ENCODE data around the gene SLC25A23. TPM values are rescaled to one million over a fixed set of nuclear protein-coding genes. Genes with fewer than 3 reads are reported as not detected.

The SLC25A23 gene
- total and polyA plus RNA-seq, 10 donors = 7.5 to 39.6 (median 18.5) TPM

- intact Hi-C loops (cut with DNase I; ENCODE audit: low total_unique reads) = no loop called here
- WGBS, 5 donors = 82 to 92% (median 84%) methylated on average over 10 to 13 of the region's 13 CpGs
- no peaks in the 10 kb centered on the region for H3K4me1 ChIP-seq
- TF ChIP-seq CTCF (IDR thresholded peaks at IDR 0.05 in 8 of 11, conservative IDR thresholded peaks at IDR 0.05 in 3 of 11) = no peak
- TF ChIP-seq POLR2A (IDR thresholded peaks at IDR 0.05) = no peak
- no peak for TF ChIP-seq POLR2AphosphoS5 (IDR thresholded peaks at IDR 0.05)
- H3K9me3 ChIP-seq = peaks cover 0 to 12% (median 0%) of the 10 kb centered on the region in 8 donors
- no peaks in the 10 kb centered on the region for H3K27me3 ChIP-seq (replicated peaks in 1 of 7)
- H3K4me3 ChIP-seq = no peak overlapping the region
- no peak overlapping the region for H3K27ac ChIP-seq
- DNase-seq = no peak
- peaks cover 0 to 17% (median 0%) of the 10 kb centered on the region in 6 donors for H3K36me3 ChIP-seq
Observed at GRCh38 chr19:6442087-6442688, 17.4 kb downstream of the SLC25A23 start.

GRCh38 chr19:6440905-6441304 is 18.7 kb downstream of the SLC25A23 start:
- 84 to 92% (median 89%) methylated on average over 3 of the region's 3 CpGs for WGBS, 5 donors
- H3K27me3 ChIP-seq (replicated peaks in 1 of 7) = no peaks in the 10 kb centered on the region
- no peak overlapping the region for H3K27ac ChIP-seq
- intact Hi-C loops (cut with DNase I; ENCODE audit: low total_unique reads) = no loop called here
- H3K9me3 ChIP-seq = peaks cover 0 to 5% (median 0%) of the 10 kb centered on the region in 8 donors
- peaks cover 0 to 6% (median 0%) of the 10 kb centered on the region in 6 donors for H3K36me3 ChIP-seq
- no peaks in the 10 kb centered on the region for H3K4me1 ChIP-seq
- DNase-seq = no peak
- TF ChIP-seq POLR2AphosphoS5 (IDR thresholded peaks at IDR 0.05) = no peak
- no peak for TF ChIP-seq POLR2A (IDR thresholded peaks at IDR 0.05)
- no peak for TF ChIP-seq CTCF (IDR thresholded peaks at IDR 0.05 in 8 of 11, conservative IDR thresholded peaks at IDR 0.05 in 3 of 11)
- H3K4me3 ChIP-seq = no peak overlapping the region

- no peak for TF ChIP-seq POLR2AphosphoS5 (IDR thresholded peaks at IDR 0.05)
- no peak for TF ChIP-seq CTCF (IDR thresholded peaks at IDR 0.05 in 8 of 11, conservative IDR thresholded peaks at IDR 0.05 in 3 of 11)
- no peak for TF ChIP-seq POLR2A (IDR thresholded peaks at IDR 0.05)
- Histone ChIP-seq H3K4me1 (no peaks in the 10 kb centered on the region), H3K9me3 (no peaks in the 10 kb centered on the region), H3K27me3 (replicated peaks in 1 of 7) (no peaks in the 10 kb centered on the region), H3K27ac (no peak overlapping the region), H3K36me3 (no peaks in the 10 kb centered on the region), H3K4me3 (no peak overlapping the region)
- intact Hi-C loops (cut with DNase I; ENCODE audit: low total_unique reads) = no loop called here
- no peak for DNase-seq
- WGBS, 5 donors = 83 to 97% (median 87%) methylated on average over 4 of the region's 4 CpGs
Observed at GRCh38 chr19:6439743-6440142, 19.8 kb downstream of the SLC25A23 start.

GRCh38 chr19:6433663-6434062 is 25.9 kb downstream of the SLC25A23 start, which contains the start of gene SLC25A41:
Gene SLC25A41, minus strand, starts transcription at chr19:6433763. Its CDS starts 70 bp downstream, at chr19:6433693.
- no peaks in the 10 kb centered on the region for H3K36me3 ChIP-seq
- TF ChIP-seq POLR2A (IDR thresholded peaks at IDR 0.05) (no peak), POLR2AphosphoS5 (IDR thresholded peaks at IDR 0.05) (no peak), CTCF (IDR thresholded peaks at IDR 0.05 in 8 of 11, conservative IDR thresholded peaks at IDR 0.05 in 3 of 11) (no peak)

More at GRCh38 chr19:6433663-6434062, 25.9 kb downstream of the SLC25A23 start, which contains the start of gene SLC25A41:
- 84 to 93% (median 92%) methylated on average over 10 of the region's 10 CpGs for WGBS, 5 donors
- Histone ChIP-seq H3K27ac (no peak within 1 kb of the TSS), H3K4me1 (peaks cover 0 to 3% (median 0%) of the 10 kb centered on the region in 6 donors), H3K27me3 (replicated peaks in 1 of 7) (no peaks in the 10 kb centered on the region), H3K9me3 (no peaks in the 10 kb centered on the region), H3K4me3 (no peak within 1 kb of the TSS)
- no peak for DNase-seq
- intact Hi-C loops (cut with DNase I; ENCODE audit: low total_unique reads) = no loop called here

Measured in spleen (tissue), 11 donors.